ENCODE measurements around the gene KMT5C. TPM values are rescaled to one million over a fixed set of nuclear protein-coding genes. Genes with fewer than 3 reads are reported as not detected.

Gene KMT5C
- total RNA-seq, 1 experiment from 2014 or later: 54.5 TPM

GRCh38 chr19:55311397-55311796 is 28.3 kb upstream of the KMT5C start:
- Mint-ChIP-seq H3K27ac (no peak overlapping the region), H3K4me3 (no peak overlapping the region), H3K27me3 (ENCODE audit: low read depth) (peaks cover under 1% of the 10 kb centered on the region; the same call in 1 of the 2 replicates), H3K4me1 (peaks cover 3 to 7% of the 10 kb centered on the region in 2 experiments; a peak in 2 of 4 replicates), H3K36me3 (ENCODE audit: insufficient read depth in 1 of 3, low read depth in 3 of 3) (peaks cover 21 to 35% (median 31%) of the 10 kb centered on the region in 3 experiments; a peak in 6 of 7 replicates), H3K9me3 (no peaks in the 10 kb centered on the region)
- Histone ChIP-seq H2AK5ac (ENCODE audit: insufficient read length, low read length) (no peak overlapping the region), H2AFZ (ENCODE audit: low read length) (no peak overlapping the region), H3K4me2 (ENCODE audit: insufficient read depth, insufficient read length, low read length) (no peak overlapping the region), H2BK120ac (ENCODE audit: low read depth, low read length, poor library complexity, severe bottlenecking) (no peak overlapping the region), H3K9ac (ENCODE audit: extremely low read depth, insufficient read length, low read length) (no peak overlapping the region), H3K23ac (ENCODE audit: insufficient read length, low read depth, low read length) (no peak overlapping the region), H3K4me1 (ENCODE audit: insufficient read depth, low read length) (no peaks in the 10 kb centered on the region), H3T11ph (ENCODE audit: low read length) (no peak overlapping the region), H2BK12ac (ENCODE audit: insufficient read length, low read depth, low read length) (no peak overlapping the region), H3K79me1 (ENCODE audit: insufficient read depth, low read depth, low read length, poor library complexity, severe bottlenecking) (no peaks in the 10 kb centered on the region), H2BK20ac (ENCODE audit: low read depth, low read length, poor library complexity, severe bottlenecking) (no peak overlapping the region), H3K27me3 (ENCODE audit: insufficient read depth, low read length) (no peaks in the 10 kb centered on the region), H3K27ac (ENCODE audit: insufficient read length, low read depth, low read length) (no peak overlapping the region), H3K23me2 (ENCODE audit: insufficient read length, low read depth, low read length, poor library complexity, severe bottlenecking) (no peaks in the 10 kb centered on the region), H3K79me2 (ENCODE audit: insufficient read depth, low read length) (no peaks in the 10 kb centered on the region), H4K5ac (ENCODE audit: insufficient read length, low read depth, low read length) (no peak overlapping the region), H3K56ac (ENCODE audit: insufficient read length, low read depth, low read length) (no peak overlapping the region), H3K18ac (ENCODE audit: insufficient read length, low read depth, low read length) (no peak overlapping the region), H4K8ac (replicated peaks; ENCODE audit: insufficient read length, low read depth, low read length) (no peak overlapping the region), H4K20me1 (ENCODE audit: control insufficient read depth, insufficient read depth, insufficient read length) (no peaks in the 10 kb centered on the region), H3K4ac (ENCODE audit: low read depth, low read length) (no peak overlapping the region), H2BK5ac (ENCODE audit: insufficient read length, low read length) (no peak overlapping the region), H4K91ac (ENCODE audit: insufficient read length, low read depth, low read length) (no peak overlapping the region), H3K14ac (ENCODE audit: insufficient read depth, low read length) (no peak overlapping the region), H2BK15ac (ENCODE audit: low read depth, low read length) (no peak overlapping the region), H3K9me3 (ENCODE audit: control insufficient read depth, low read depth, low read length) (no peaks in the 10 kb centered on the region)
- no peak for TF ChIP-seq CTCF (conservative IDR thresholded peaks at IDR 0.05)
- WGBS (ENCODE audit: extremely low coverage, insufficient read length, low lambda C conversion rate): no CpG with 5 or more reads among the region's 9 CpGs
- DNase-seq: no peak
